DOHH2 (cell line): ENCODE measurements around the gene NKIRAS1.

Experiments
- EZH2phosphoT487 ChIP-seq: fragments of 200-600 bp; sonication (generic); IDR thresholded peaks from 2 replicates; pipeline ENCODE4 v1.6.1; 2017; ENCODE audit warnings: borderline replicate concordance, mild to moderate bottlenecking, antibody characterized with exemption, low read length, moderate library complexity, mixed read lengths
- TF ChIP-seq, protein P1 (sequence below): fragments of 200-600 bp; sonication (generic); IDR thresholded peaks from one replicate; pipeline ENCODE4 v1.5.1; 2014; ENCODE audit warnings: antibody characterized with exemption, mild to moderate bottlenecking, low read depth, low read length; ENCODE audit not compliant: poor library complexity, severe bottlenecking

DNA sequence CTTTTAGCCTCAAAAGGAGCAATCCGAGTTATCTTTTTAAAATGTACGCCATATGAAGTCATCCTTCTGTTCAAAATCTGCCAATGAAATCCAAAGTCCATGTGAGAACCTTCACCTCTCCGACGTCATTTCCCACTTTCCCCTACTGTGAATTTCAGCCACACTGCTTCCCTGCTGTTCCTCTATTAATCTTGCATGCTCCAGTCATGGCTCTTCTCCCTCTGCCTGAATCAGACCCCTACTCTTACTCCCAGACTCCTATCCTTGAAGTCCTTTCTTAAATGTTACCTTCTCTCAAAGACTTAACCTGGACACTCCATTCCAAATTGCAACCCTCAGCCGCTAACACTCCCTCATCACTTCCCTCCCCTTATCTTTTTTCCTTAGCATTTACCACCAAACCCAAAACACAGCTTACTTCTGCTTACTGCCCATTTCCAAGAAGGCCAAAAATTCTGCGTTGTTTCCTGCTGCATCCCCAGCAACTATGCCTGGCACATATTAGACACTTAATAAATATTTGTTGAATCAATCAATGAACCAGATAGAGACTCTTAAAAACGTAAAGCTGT, 1.2 kb downstream of the NKIRAS1 start:
- TF ChIP-seq, protein P1, sequence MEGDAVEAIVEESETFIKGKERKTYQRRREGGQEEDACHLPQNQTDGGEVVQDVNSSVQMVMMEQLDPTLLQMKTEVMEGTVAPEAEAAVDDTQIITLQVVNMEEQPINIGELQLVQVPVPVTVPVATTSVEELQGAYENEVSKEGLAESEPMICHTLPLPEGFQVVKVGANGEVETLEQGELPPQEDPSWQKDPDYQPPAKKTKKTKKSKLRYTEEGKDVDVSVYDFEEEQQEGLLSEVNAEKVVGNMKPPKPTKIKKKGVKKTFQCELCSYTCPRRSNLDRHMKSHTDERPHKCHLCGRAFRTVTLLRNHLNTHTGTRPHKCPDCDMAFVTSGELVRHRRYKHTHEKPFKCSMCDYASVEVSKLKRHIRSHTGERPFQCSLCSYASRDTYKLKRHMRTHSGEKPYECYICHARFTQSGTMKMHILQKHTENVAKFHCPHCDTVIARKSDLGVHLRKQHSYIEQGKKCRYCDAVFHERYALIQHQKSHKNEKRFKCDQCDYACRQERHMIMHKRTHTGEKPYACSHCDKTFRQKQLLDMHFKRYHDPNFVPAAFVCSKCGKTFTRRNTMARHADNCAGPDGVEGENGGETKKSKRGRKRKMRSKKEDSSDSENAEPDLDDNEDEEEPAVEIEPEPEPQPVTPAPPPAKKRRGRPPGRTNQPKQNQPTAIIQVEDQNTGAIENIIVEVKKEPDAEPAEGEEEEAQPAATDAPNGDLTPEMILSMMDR, result no peak
- TF ChIP-seq EZH2phosphoT487, result no peak
